GM23248 (cell line): Measurements from ENCODE around the gene CLDN5. TPM values are rescaled to one million over a fixed set of nuclear protein-coding genes. Genes with fewer than 3 reads are reported as not detected.

Experiments
- DNase-seq: peaks from one replicate; pipeline ENCODE4 v3.0.0-alpha.2; 2015
- H2AFZ ChIP-seq: fragments of 200-600 bp; sonication (generic); 2 replicates; pipeline ENCODE4 v1.6.1; 2016; ENCODE audit warnings: antibody characterized with exemption
- H3F3A ChIP-seq: fragments of 200-600 bp; sonication (generic); 2 replicates; pipeline ENCODE4 v1.6.1; 2016; ENCODE audit warnings: mild to moderate bottlenecking, antibody characterized with exemption, mixed run types; ENCODE audit not compliant: insufficient read depth
- H3K27ac ChIP-seq: fragments of 200-600 bp; sonication (generic); 2 replicates; pipeline ENCODE4 v1.5.1; 2016; ENCODE audit warnings: mild to moderate bottlenecking
- H3K27me3 ChIP-seq: fragments of 200-600 bp; sonication (generic); replicated peaks from 2 replicates; pipeline ENCODE4 v1.6.1; 2016; ENCODE audit warnings: mild to moderate bottlenecking; ENCODE audit not compliant: insufficient read depth
- H3K36me3 ChIP-seq: fragments of 200-600 bp; sonication (generic); 2 replicates; pipeline ENCODE4 v1.6.1; 2016; ENCODE audit warnings: low read depth, mild to moderate bottlenecking
- H3K4me1 ChIP-seq: fragments of 200-600 bp; sonication (generic); 2 replicates; pipeline ENCODE4 v1.6.1; 2016; ENCODE audit warnings: mild to moderate bottlenecking; ENCODE audit not compliant: insufficient read depth
- H3K4me2 ChIP-seq: fragments of 200-600 bp; sonication (generic); one replicate; pipeline ENCODE4 v1.6.1; 2016; ENCODE audit warnings: mild to moderate bottlenecking; ENCODE audit not compliant: unreplicated experiment
- H3K4me3 ChIP-seq: fragments of 200-600 bp; sonication (generic); 2 replicates; pipeline ENCODE4 v1.5.1; 2016; ENCODE audit warnings: mild to moderate bottlenecking
- H3K79me2 ChIP-seq: fragments of 200-600 bp; sonication (generic); 2 replicates; pipeline ENCODE4 v1.6.1; 2016; ENCODE audit warnings: mild to moderate bottlenecking; ENCODE audit not compliant: insufficient read depth
- H3K9ac ChIP-seq: fragments of 200-600 bp; sonication (generic); 2 replicates; pipeline ENCODE4 v1.6.1; 2016; ENCODE audit warnings: mild to moderate bottlenecking
- H3K9me2 ChIP-seq: fragments of 200-600 bp; sonication (generic); 2 replicates; pipeline ENCODE4 v1.6.1; 2016; ENCODE audit warnings: mixed run types, mild to moderate bottlenecking, moderate library complexity; ENCODE audit not compliant: insufficient read depth
- H3K9me3 ChIP-seq: fragments of 200-600 bp; sonication (generic); one replicate; pipeline ENCODE4 v1.6.1; 2017; ENCODE audit warnings: low read depth
- H4K20me1 ChIP-seq: fragments of 200-600 bp; sonication (generic); 2 replicates; pipeline ENCODE4 v1.6.0; 2016; ENCODE audit not compliant: insufficient read depth
- EZH2 ChIP-seq: fragments of 200-600 bp; sonication (generic); IDR thresholded peaks from 2 replicates; pipeline ENCODE4 v1.6.1; 2018; ENCODE audit warnings: antibody characterized with exemption, mild to moderate bottlenecking; ENCODE audit not compliant: insufficient read depth, poor library complexity, severe bottlenecking
- EZH2phosphoT487 ChIP-seq: fragments of 200-600 bp; sonication (generic); IDR thresholded peaks from 2 replicates; pipeline ENCODE4 v1.6.1; 2018; ENCODE audit warnings: antibody characterized with exemption, moderate library complexity, mild to moderate bottlenecking, low read depth; ENCODE audit not compliant: insufficient read depth
- WGBS, 2 experiments: methylation state at CpG; one replicate each; pipeline ENCODE4 v1.1.6; 2015 to 2017; ENCODE audit warnings: low lambda C conversion rate in 2 of 2, low coverage in 1 of 2; ENCODE audit errors: missing lambda C conversion rate in 2 of 2; 5-methylcytosine and 5-hydroxymethylcytosine counted together
- in situ Hi-C: fragments of 300-500 bp; cut with MboI; formaldehyde crosslinking; loops from 2 replicates; pipeline ENCODE4 v1.15.0; 2020
- polyA plus RNA-seq: library from polyadenylated mRNA; unstranded; fragments of >200 nt; fragmentation: Nextera tagmentation; extraction: Ambion mirVana; gene quantifications from 2 replicates; pipeline ENCODE4 v1.2.1, GENCODE V29; 2016
- total RNA-seq: library from RNA; depleted of rRNA; stranded (reverse); fragments of >200 nt; shearing (Covaris generic); gene quantifications from 2 replicates; pipeline ENCODE4 v1.2.3, GENCODE V29; 2014

The CLDN5 gene
- total and polyA plus RNA-seq, 2 experiments from 2014 or later, result not detected

DNA sequence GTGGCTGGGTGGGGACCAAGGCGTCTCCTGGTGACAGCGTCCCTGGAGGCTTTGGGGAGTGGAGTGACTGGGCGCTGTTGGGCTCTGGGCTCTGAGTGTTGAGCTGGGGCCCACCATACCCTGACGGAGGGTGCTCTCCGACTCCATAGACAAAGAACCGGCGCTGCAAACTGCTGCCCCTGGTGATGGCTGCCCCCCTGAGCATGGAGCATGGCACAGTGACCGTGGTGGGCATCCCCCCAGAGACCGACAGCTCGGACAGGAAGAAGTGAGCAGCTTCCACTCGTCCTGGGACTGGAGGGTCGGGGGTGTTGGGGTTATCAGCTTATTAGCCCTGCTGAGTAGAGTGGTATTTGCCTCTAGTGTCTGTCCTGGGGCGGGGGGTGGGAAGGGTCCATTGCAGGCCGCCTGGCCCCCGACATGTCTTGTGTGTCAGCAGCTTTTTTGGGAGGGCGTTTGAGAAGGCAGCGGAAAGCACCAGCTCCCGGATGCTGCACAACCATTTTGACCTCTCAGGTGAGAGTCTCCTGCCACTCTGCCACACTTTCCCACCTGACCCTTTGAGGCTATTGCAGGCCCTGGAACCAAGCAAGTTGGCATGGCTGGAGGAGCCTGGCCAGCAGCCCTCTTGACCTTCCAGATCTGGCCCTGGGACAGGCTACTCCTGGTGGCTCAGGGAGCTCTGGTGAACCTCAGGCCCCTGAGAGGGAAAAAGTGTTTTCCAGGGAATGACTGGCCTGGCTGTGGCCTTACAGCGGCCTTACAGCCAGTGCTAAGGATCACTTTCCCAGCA is 7.6 kb downstream of the CLDN5 start:
- no peaks in the 10 kb centered on the region for H3F3A ChIP-seq
- no peak overlapping the region for H3K27ac ChIP-seq
- H2AFZ ChIP-seq, result no peak overlapping the region
- 93% methylated on average over 16 to 19 of the region's 19 CpGs for WGBS, 2 experiments
- H3K36me3 ChIP-seq, result no peaks in the 10 kb centered on the region
- no peak overlapping the region for H3K4me2 ChIP-seq
- H3K27me3 ChIP-seq, result no peaks in the 10 kb centered on the region
- H4K20me1 ChIP-seq, result no peaks in the 10 kb centered on the region
- no peaks in the 10 kb centered on the region for H3K4me1 ChIP-seq
- peaks cover 7% of the 10 kb centered on the region for H3K9me3 ChIP-seq
- in situ Hi-C loops, result no loop called here
- no peak overlapping the region for H3K9ac ChIP-seq
- no peaks in the 10 kb centered on the region for H3K9me2 ChIP-seq
- no peak for TF ChIP-seq EZH2
- no peak for TF ChIP-seq EZH2phosphoT487
- no peak for DNase-seq
- H3K79me2 ChIP-seq, result no peaks in the 10 kb centered on the region
- H3K4me3 ChIP-seq, result no peak overlapping the region

GRCh38 chr22:19515654-19516377 is 8.4 kb downstream of the CLDN5 start:
- Histone ChIP-seq H3K9ac (no peak overlapping the region), H3K4me3 (no peak overlapping the region), H3K27me3 (no peaks in the 10 kb centered on the region), H3K27ac (no peak overlapping the region), H4K20me1 (no peaks in the 10 kb centered on the region), H3K79me2 (no peaks in the 10 kb centered on the region), H3K36me3 (no peaks in the 10 kb centered on the region), H3K4me1 (no peaks in the 10 kb centered on the region), H3K9me3 (peaks cover 7% of the 10 kb centered on the region), H3K4me2 (no peak overlapping the region), H3K9me2 (no peaks in the 10 kb centered on the region), H3F3A (no peaks in the 10 kb centered on the region), H2AFZ (no peak overlapping the region)
- DNase-seq, result no peak
- TF ChIP-seq EZH2 (no peak), EZH2phosphoT487 (no peak)
- WGBS, 2 experiments, result 96 to 99% methylated on average over 12 of the region's 12 CpGs
- in situ Hi-C loops, result no loop called here

- Histone ChIP-seq H3F3A (no peaks in the 10 kb centered on the region), H3K9ac (no peak overlapping the region), H3K9me2 (no peaks in the 10 kb centered on the region), H3K4me2 (no peak overlapping the region), H3K27me3 (no peaks in the 10 kb centered on the region), H3K36me3 (no peaks in the 10 kb centered on the region), H3K27ac (no peak overlapping the region), H3K4me3 (no peak overlapping the region), H2AFZ (no peak overlapping the region), H3K4me1 (no peaks in the 10 kb centered on the region), H4K20me1 (no peaks in the 10 kb centered on the region), H3K9me3 (peaks cover 7% of the 10 kb centered on the region), H3K79me2 (no peaks in the 10 kb centered on the region)
- TF ChIP-seq EZH2 (no peak), EZH2phosphoT487 (no peak)
- in situ Hi-C loops, result no loop called here
- peak; percentile 36 for DNase-seq
- 92% methylated on average over 14 of the region's 14 CpGs for WGBS, 2 experiments
Observed at GRCh38 chr22:19514831-19515565, 9.2 kb downstream of the CLDN5 start.

- Histone ChIP-seq H3K27me3 (no peaks in the 10 kb centered on the region), H3K9ac (no peak overlapping the region), H3K4me3 (no peak overlapping the region), H3K79me2 (no peaks in the 10 kb centered on the region), H3K4me1 (no peaks in the 10 kb centered on the region), H3K27ac (no peak overlapping the region), H3K36me3 (no peaks in the 10 kb centered on the region), H3K4me2 (no peak overlapping the region), H2AFZ (no peak overlapping the region), H4K20me1 (no peaks in the 10 kb centered on the region), H3K9me2 (no peaks in the 10 kb centered on the region), H3F3A (no peaks in the 10 kb centered on the region), H3K9me3 (peaks cover 7% of the 10 kb centered on the region)
- WGBS, 2 experiments, result 47 to 48% methylated on average over 2 of the region's 2 CpGs
- in situ Hi-C loops, result no loop called here
- TF ChIP-seq EZH2phosphoT487 (no peak), EZH2 (no peak)
- no peak for DNase-seq
Observed at GRCh38 chr22:19513823-19514222, 10.4 kb downstream of the CLDN5 start.
